Measurements from ENCODE around the gene GIGYF2. TPM values are rescaled to one million over a fixed set of nuclear protein-coding genes. Genes with fewer than 3 reads are reported as not detected.

GIGYF2 gene
- polyA plus RNA-seq, 2 of the 4 experiments (the other 2 are of a cell fraction): 31.2 to 46.3 TPM

GRCh38 chr2:232680006-232680405 lies 17.1 kb upstream of the GIGYF2 start:
- H3K27ac ChIP-seq: no peak overlapping the region
- no peak for ATAC-seq
- H3K4me2 ChIP-seq: no peak overlapping the region
- ChIA-PET CTCF (interaction anchor here (1.9 kb wide), 1 partner anchor 14 kb away, joined by 4 read pairs; no protein-coding TSS in a partner anchor), POLR2A (no interaction called here)
- H3K9me3 ChIP-seq: no peaks in the 10 kb centered on the region
- FAIRE-seq: no peak
- 74% methylated on average over 7 of the region's 7 CpGs for WGBS (ENCODE audit: missing lambda C conversion rate)
- DNase-seq (ENCODE audit: low read depth in 1 of 2, low spot score in 1 of 2): no peak
- no peaks in the 10 kb centered on the region for H3K4me1 ChIP-seq
- peak; percentile 11 for TF ChIP-seq MAFK (IDR thresholded peaks at IDR 0.05; ENCODE audit: partially characterized antibody)
- TF ChIP-seq CBX8 (IDR thresholded peaks at IDR 0.05): no peak
- H3K4me3 ChIP-seq: no peak overlapping the region

- Histone ChIP-seq H3K4me2 (no peak overlapping the region), H3K4me3 (no peak overlapping the region), H3K9me3 (no peaks in the 10 kb centered on the region), H3K27ac (no peak overlapping the region), H3K4me1 (no peaks in the 10 kb centered on the region)
- CTCF ChIA-PET: interaction anchor here (1.9 to 2.2 kb wide), 2 partner anchors 12 to 70 kb away, joined by 4 to 5 read pairs; no protein-coding TSS in a partner anchor
- WGBS (ENCODE audit: missing lambda C conversion rate): 76% methylated on average over 9 of the region's 10 CpGs
- POLR2A ChIA-PET: no interaction called here
- no peak for ATAC-seq
- TF ChIP-seq POLR2AphosphoS2 (conservative IDR thresholded peaks at IDR 0.05; ENCODE audit: low read length): no peak
- TF ChIP-seq CEBPB (IDR thresholded peaks at IDR 0.05): no peak
- no peak for TF ChIP-seq BCL3 (IDR thresholded peaks at IDR 0.05)
- TF ChIP-seq RNF2 (IDR thresholded peaks at IDR 0.05; ENCODE audit: borderline replicate concordance, low read depth): no peak
- TF ChIP-seq RCOR1 (IDR thresholded peaks at IDR 0.05; ENCODE audit: low read depth, low read length): no peak
- no peak for TF ChIP-seq RAD21 (conservative IDR thresholded peaks at IDR 0.05 in 1 of 2, IDR thresholded peaks at IDR 0.05 in 1 of 2)
- no peak for TF ChIP-seq NR3C1 (IDR thresholded peaks at IDR 0.05)
- TF ChIP-seq FOSB (CRISPR knock-in tag; IDR thresholded peaks at IDR 0.05): no peak
- TF ChIP-seq HMGXB4 (CRISPR knock-in tag; IDR thresholded peaks at IDR 0.05; ENCODE audit: borderline replicate concordance): no peak
- TF ChIP-seq SREBF2 (IDR thresholded peaks at IDR 0.05): no peak
- no peak for TF ChIP-seq TP53 (CRISPR knock-in tag; IDR thresholded peaks at IDR 0.05)
- no peak for TF ChIP-seq HDAC2 (IDR thresholded peaks at IDR 0.05)
- no peak for TF ChIP-seq FOSL2 (IDR thresholded peaks at IDR 0.05)
- no peak for TF ChIP-seq FOSL2 (CRISPR knock-in tag; IDR thresholded peaks at IDR 0.05)
- no peak for FAIRE-seq
- no peak for DNase-seq (ENCODE audit: low read depth in 1 of 2, low spot score in 1 of 2)
Measured at GRCh38 chr2:232681527-232681926, 15.6 kb upstream of the GIGYF2 start.

- Histone ChIP-seq H3K4me2 (no peak overlapping the region), H3K4me3 (no peak overlapping the region), H3K9me3 (no peaks in the 10 kb centered on the region), H3K27ac (no peak overlapping the region), H3K4me1 (no peaks in the 10 kb centered on the region)
- no peak for TF ChIP-seq RFX5 (IDR thresholded peaks at IDR 0.05)
- TF ChIP-seq ELK1 (IDR thresholded peaks at IDR 0.05; ENCODE audit: low read depth, low read length): no peak
- no peak for TF ChIP-seq CBX8 (IDR thresholded peaks at IDR 0.05)
- no peak for TF ChIP-seq SMC3 (IDR thresholded peaks at IDR 0.05)
- no peak for TF ChIP-seq ESRRA (IDR thresholded peaks at IDR 0.05; ENCODE audit: borderline replicate concordance, low read length)
- TF ChIP-seq CHD4 (IDR thresholded peaks at IDR 0.05; ENCODE audit: borderline replicate concordance): no peak
- TF ChIP-seq ZFP36 (IDR thresholded peaks at IDR 0.05; ENCODE audit: borderline replicate concordance, partially characterized antibody): no peak
- TF ChIP-seq FOSB (CRISPR knock-in tag; IDR thresholded peaks at IDR 0.05): no peak
- no peak for FAIRE-seq
- ChIA-PET CTCF (interaction anchor here (0.7 to 2.2 kb wide), 6 partner anchors 12 to 72 kb away, joined by 3 to 6 read pairs (median 4); no protein-coding TSS in a partner anchor), POLR2A (no interaction called here)
- no peak for DNase-seq (ENCODE audit: low read depth in 1 of 2, low spot score in 1 of 2)
- 25% methylated on average over 1 of the region's 1 CpG for WGBS (ENCODE audit: missing lambda C conversion rate)
- peak; percentile 65 to 66; a peak in 5 of 6 replicates for ATAC-seq
Measured at GRCh38 chr2:232683368-232683767, 13.8 kb upstream of the GIGYF2 start.

All from A549 (cell line).